SK-N-SH treated with all-trans-retinoic acid at 6 μM for 48 hours (cell line): ENCODE data around the gene CABP4.

Experiments used
- ATAC-seq: fragments of 200-7000 bp; cut with Tn5 transposase; 3 replicates; pipeline ENCODE4 v1.9.1; 2020; ENCODE audit warnings: mild to moderate bottlenecking, moderate library complexity
- ARNTL ChIP-seq: fragments of 450-650 bp; formaldehyde crosslinking; IDR thresholded peaks from 2 replicates; pipeline ENCODE4 v1.5.0; 2020; ENCODE audit warnings: low read depth, mild to moderate bottlenecking, moderate library complexity, borderline replicate concordance
- CREB5 ChIP-seq: fragments of 250-450 bp; sonication (Bioruptor Pico); IDR thresholded peaks from 2 replicates; pipeline ENCODE4 v1.5.1; 2020; ENCODE audit warnings: low read depth, mild to moderate bottlenecking, moderate library complexity
- CSDC2 ChIP-seq: fragments of 250-450 bp; sonication (Bioruptor Pico); IDR thresholded peaks from 2 replicates; pipeline ENCODE4 v1.5.0; 2020; ENCODE audit warnings: mild to moderate bottlenecking, moderate library complexity
- GLIS3 ChIP-seq: fragments of 250-450 bp; sonication (Bioruptor Pico); IDR thresholded peaks from 2 replicates; pipeline ENCODE4 v1.5.0; 2020; ENCODE audit warnings: mild to moderate bottlenecking, moderate library complexity
- ISL1 ChIP-seq: fragments of 250-450 bp; sonication (Bioruptor Pico); IDR thresholded peaks from 2 replicates; pipeline ENCODE4 v2.1.2; 2022; ENCODE audit warnings: mild to moderate bottlenecking, moderate library complexity
- OSR1 ChIP-seq: fragments of 250-450 bp; sonication (Bioruptor Pico); IDR thresholded peaks from 2 replicates; pipeline ENCODE4 v1.8.0; 2022; ENCODE audit warnings: moderate library complexity, mild to moderate bottlenecking, inconsistent platforms
- PATZ1 ChIP-seq: fragments of 250-450 bp; sonication (Bioruptor Pico); IDR thresholded peaks from 2 replicates; pipeline ENCODE4 v1.8.0; 2020; ENCODE audit warnings: mild to moderate bottlenecking, moderate library complexity, borderline replicate concordance
- POU6F1 ChIP-seq: fragments of 250-450 bp; sonication (Bioruptor Pico); IDR thresholded peaks from 2 replicates; pipeline ENCODE4 v1.8.0; 2021; ENCODE audit warnings: low read depth, mild to moderate bottlenecking, moderate library complexity, borderline replicate concordance
- PPARA ChIP-seq: fragments of 250-450 bp; sonication (Bioruptor Pico); IDR thresholded peaks from 2 replicates; pipeline ENCODE4 v1.5.0; 2020; ENCODE audit warnings: mild to moderate bottlenecking, borderline replicate concordance
- RARB ChIP-seq: fragments of 250-450 bp; sonication (Bioruptor Pico); IDR thresholded peaks from 2 replicates; pipeline ENCODE4 v1.8.0; 2021; ENCODE audit warnings: mild to moderate bottlenecking, moderate library complexity
- SNAI2 ChIP-seq: fragments of 250-450 bp; sonication (Bioruptor Pico); IDR thresholded peaks from 2 replicates; pipeline ENCODE4 v1.5.0; 2020; ENCODE audit warnings: mild to moderate bottlenecking, moderate library complexity
- TCF4 ChIP-seq: fragments of 250-450 bp; sonication (Bioruptor Pico); IDR thresholded peaks from 2 replicates; pipeline ENCODE4 v1.8.0; 2021; ENCODE audit warnings: mild to moderate bottlenecking, moderate library complexity, borderline replicate concordance
- TOX ChIP-seq: fragments of 250-450 bp; sonication (Bioruptor Pico); IDR thresholded peaks from 2 replicates; pipeline ENCODE4 v1.8.0; 2021; ENCODE audit warnings: mild to moderate bottlenecking, moderate library complexity, borderline replicate concordance
- ZC3H10 ChIP-seq: fragments of 250-450 bp; sonication (Bioruptor Pico); IDR thresholded peaks from 2 replicates; pipeline ENCODE4 v1.5.1; 2021; ENCODE audit warnings: mild to moderate bottlenecking, moderate library complexity
- ZFP3 ChIP-seq: fragments of 250-450 bp; sonication (Bioruptor Pico); IDR thresholded peaks from 2 replicates; pipeline ENCODE4 v1.5.0; 2020; ENCODE audit warnings: mild to moderate bottlenecking, moderate library complexity
- ZFP30 ChIP-seq: fragments of 450-650 bp; formaldehyde crosslinking; IDR thresholded peaks from 2 replicates; pipeline ENCODE4 v1.5.0; 2022; ENCODE audit warnings: mild to moderate bottlenecking, moderate library complexity
- ZNF565 ChIP-seq: fragments of 450-650 bp; formaldehyde crosslinking; conservative IDR thresholded peaks from 2 replicates; pipeline ENCODE4 v1.5.0; 2020; ENCODE audit warnings: low read depth, mild to moderate bottlenecking, moderate library complexity
- ZNF8 ChIP-seq: fragments of 450-650 bp; formaldehyde crosslinking; IDR thresholded peaks from 2 replicates; pipeline ENCODE4 v1.5.0; 2020; ENCODE audit warnings: mild to moderate bottlenecking, moderate library complexity
- TF ChIP-seq, protein P1 (sequence below): fragments of 250-450 bp; sonication (Bioruptor Pico); IDR thresholded peaks from 2 replicates; pipeline ENCODE4 v1.5.0; 2020; ENCODE audit warnings: mild to moderate bottlenecking, moderate library complexity
- TF ChIP-seq, protein P2 (sequence below): fragments of 250-450 bp; sonication (Bioruptor Pico); IDR thresholded peaks from 2 replicates; pipeline ENCODE4 v1.5.1; 2021; ENCODE audit warnings: mild to moderate bottlenecking, moderate library complexity

CABP4 gene

GRCh38 chr11:67416416-67417335 is 38.5 kb upstream of the CABP4 start:
- no peak for ATAC-seq
- TF ChIP-seq TOX (CRISPR knock-in tag) (no peak), RARB (no peak), CSDC2 (CRISPR knock-in tag) (no peak)

DNA sequence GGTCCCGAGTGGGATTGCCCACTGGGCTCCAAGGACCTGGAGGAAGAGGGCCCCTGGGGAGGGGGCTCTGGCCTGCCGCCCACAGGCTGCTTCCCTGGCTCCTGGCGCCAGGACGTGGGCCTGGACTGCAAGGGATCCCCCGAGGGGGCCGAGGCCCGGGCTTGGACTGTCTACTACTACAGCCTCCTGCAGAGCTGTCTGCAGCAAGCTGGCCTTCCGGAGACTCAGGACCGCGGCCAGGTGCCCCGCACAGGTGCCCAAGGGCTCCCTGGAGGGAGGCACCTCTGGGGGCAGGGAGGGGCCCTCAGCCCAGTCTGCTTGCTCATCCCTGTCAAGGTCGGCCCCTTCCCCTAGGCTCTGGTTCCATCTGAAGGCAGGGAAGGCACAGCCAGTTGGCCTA is 37.7 kb upstream of the CABP4 start:
- TF ChIP-seq OSR1 (CRISPR knock-in tag) (no peak), RARB (no peak), ZNF565 (CRISPR knock-in tag) (no peak), ARNTL (CRISPR knock-in tag) (no peak), GLIS3 (no peak), ZNF8 (no peak), ZFP30 (CRISPR knock-in tag) (no peak), PATZ1 (no peak), PPARA (no peak), SNAI2 (CRISPR knock-in tag) (no peak), TCF4 (CRISPR knock-in tag) (no peak), CREB5 (no peak), POU6F1 (CRISPR knock-in tag) (no peak)
- TF ChIP-seq, protein P1, sequence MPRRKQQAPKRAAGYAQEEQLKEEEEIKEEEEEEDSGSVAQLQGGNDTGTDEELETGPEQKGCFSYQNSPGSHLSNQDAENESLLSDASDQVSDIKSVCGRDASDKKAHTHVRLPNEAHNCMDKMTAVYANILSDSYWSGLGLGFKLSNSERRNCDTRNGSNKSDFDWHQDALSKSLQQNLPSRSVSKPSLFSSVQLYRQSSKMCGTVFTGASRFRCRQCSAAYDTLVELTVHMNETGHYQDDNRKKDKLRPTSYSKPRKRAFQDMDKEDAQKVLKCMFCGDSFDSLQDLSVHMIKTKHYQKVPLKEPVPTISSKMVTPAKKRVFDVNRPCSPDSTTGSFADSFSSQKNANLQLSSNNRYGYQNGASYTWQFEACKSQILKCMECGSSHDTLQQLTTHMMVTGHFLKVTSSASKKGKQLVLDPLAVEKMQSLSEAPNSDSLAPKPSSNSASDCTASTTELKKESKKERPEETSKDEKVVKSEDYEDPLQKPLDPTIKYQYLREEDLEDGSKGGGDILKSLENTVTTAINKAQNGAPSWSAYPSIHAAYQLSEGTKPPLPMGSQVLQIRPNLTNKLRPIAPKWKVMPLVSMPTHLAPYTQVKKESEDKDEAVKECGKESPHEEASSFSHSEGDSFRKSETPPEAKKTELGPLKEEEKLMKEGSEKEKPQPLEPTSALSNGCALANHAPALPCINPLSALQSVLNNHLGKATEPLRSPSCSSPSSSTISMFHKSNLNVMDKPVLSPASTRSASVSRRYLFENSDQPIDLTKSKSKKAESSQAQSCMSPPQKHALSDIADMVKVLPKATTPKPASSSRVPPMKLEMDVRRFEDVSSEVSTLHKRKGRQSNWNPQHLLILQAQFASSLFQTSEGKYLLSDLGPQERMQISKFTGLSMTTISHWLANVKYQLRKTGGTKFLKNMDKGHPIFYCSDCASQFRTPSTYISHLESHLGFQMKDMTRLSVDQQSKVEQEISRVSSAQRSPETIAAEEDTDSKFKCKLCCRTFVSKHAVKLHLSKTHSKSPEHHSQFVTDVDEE (CRISPR knock-in tag) = no peak
- TF ChIP-seq, protein P2, sequence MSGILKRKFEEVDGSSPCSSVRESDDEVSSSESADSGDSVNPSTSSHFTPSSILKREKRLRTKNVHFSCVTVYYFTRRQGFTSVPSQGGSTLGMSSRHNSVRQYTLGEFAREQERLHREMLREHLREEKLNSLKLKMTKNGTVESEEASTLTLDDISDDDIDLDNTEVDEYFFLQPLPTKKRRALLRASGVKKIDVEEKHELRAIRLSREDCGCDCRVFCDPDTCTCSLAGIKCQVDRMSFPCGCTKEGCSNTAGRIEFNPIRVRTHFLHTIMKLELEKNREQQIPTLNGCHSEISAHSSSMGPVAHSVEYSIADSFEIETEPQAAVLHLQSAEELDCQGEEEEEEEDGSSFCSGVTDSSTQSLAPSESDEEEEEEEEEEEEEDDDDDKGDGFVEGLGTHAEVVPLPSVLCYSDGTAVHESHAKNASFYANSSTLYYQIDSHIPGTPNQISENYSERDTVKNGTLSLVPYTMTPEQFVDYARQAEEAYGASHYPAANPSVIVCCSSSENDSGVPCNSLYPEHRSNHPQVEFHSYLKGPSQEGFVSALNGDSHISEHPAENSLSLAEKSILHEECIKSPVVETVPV (CRISPR knock-in tag) = no peak
- ATAC-seq = no peak

GRCh38 chr11:67418476-67419281 is 36.5 kb upstream of the CABP4 start:
- ATAC-seq = no peak
- no peak for TF ChIP-seq OSR1 (CRISPR knock-in tag)
- no peak for TF ChIP-seq GLIS3
- TF ChIP-seq ZFP3 = no peak
- no peak for TF ChIP-seq TCF4 (CRISPR knock-in tag)
- TF ChIP-seq, protein P1 (CRISPR knock-in tag) = no peak
- no peak for TF ChIP-seq ZC3H10
- TF ChIP-seq ZNF565 (CRISPR knock-in tag) = no peak
- TF ChIP-seq ARNTL (CRISPR knock-in tag) = no peak
- no peak for TF ChIP-seq PATZ1
- TF ChIP-seq ZFP30 (CRISPR knock-in tag) = no peak
- TF ChIP-seq CSDC2 (CRISPR knock-in tag) = no peak
- no peak for TF ChIP-seq ISL1 (CRISPR knock-in tag)
- TF ChIP-seq TOX (CRISPR knock-in tag) = no peak
- no peak for TF ChIP-seq ZNF8
